ENCODE data around the gene TTC39B.

- TF ChIP-seq CTCF (IDR thresholded peaks at IDR 0.05): no peak
- TF ChIP-seq POLR2AphosphoS5 (IDR thresholded peaks at IDR 0.05): no peak
Observed at GRCh38 chr9:15218994-15219393, 88.0 kb downstream of the TTC39B start.
